ENCODE data around the gene TMEM9B. TPM values are rescaled to one million over a fixed set of nuclear protein-coding genes. Genes with fewer than 3 reads are reported as not detected.
"Not testable (repeated sequence)": the region's sequence is repeated elsewhere in the genome, so short reads cannot be mapped to it uniquely, and the experiment has no call there.

The TMEM9B gene
- total and polyA plus RNA-seq, 2 donors (not counting 1 experiment from before 2014, with no cell fraction given): 51.0 to 61.6 TPM

DNA sequence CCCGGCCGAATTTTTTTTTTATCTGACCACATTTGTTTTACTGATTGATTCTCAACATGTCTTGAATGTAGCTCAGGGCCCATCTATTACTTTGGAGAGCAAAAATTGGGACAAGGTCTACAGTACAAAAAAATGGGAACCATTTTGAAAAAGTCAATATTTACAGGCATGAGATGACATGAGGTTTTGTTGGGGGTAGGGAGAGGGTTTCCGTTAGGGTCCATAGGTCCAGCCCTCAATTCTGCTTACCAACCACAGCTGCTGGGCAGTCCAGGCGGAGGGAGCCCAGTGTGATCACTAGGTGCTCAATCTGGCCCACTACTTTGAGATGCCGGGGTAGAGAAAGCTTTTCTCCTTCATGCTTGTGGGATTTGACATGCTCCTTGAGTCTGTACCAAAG, 21.2 kb upstream of the TMEM9B start:
- no peaks in the 10 kb centered on the region for H3K9me3 ChIP-seq (ENCODE audit: control insufficient read depth, insufficient read depth, low read depth, low read length)
- H3K4me3 ChIP-seq (replicated peaks in 1 of 4; ENCODE audit: control extremely low read depth in 1 of 4, insufficient read depth in 1 of 4, low read depth in 3 of 4, low read length in 4 of 4): no peak overlapping the region
- no peak for TF ChIP-seq EZH2 (IDR thresholded peaks at IDR 0.05; ENCODE audit: low read length, missing control alignments)
- no peaks in the 10 kb centered on the region for H4K20me1 ChIP-seq (ENCODE audit: control insufficient read depth, extremely low read depth, insufficient read depth, low read length)
- H3K36me3 ChIP-seq (ENCODE audit: control insufficient read depth, insufficient read depth, low read length): no peaks in the 10 kb centered on the region
- H3K27ac ChIP-seq (ENCODE audit: insufficient read depth, low read length): no peak overlapping the region
- no peak overlapping the region for H2AFZ ChIP-seq (ENCODE audit: low read length)
- H3K79me2 ChIP-seq (ENCODE audit: control insufficient read depth, insufficient read depth, low read length): no peaks in the 10 kb centered on the region
- peaks cover 9% of the 10 kb centered on the region for H3K4me1 ChIP-seq (ENCODE audit: control insufficient read depth, extremely low read depth, insufficient read depth, low read length)
- H3K9ac ChIP-seq (ENCODE audit: insufficient read depth, low read length): no peak overlapping the region
- no peak for DNase-seq (ENCODE audit: low read depth in 2 of 2)
- H3K27me3 ChIP-seq (ENCODE audit: control insufficient read depth, insufficient read depth, low read length): no peaks in the 10 kb centered on the region
- H3K4me2 ChIP-seq (ENCODE audit: extremely low read depth, insufficient read depth, low read length): no peak overlapping the region

DNA sequence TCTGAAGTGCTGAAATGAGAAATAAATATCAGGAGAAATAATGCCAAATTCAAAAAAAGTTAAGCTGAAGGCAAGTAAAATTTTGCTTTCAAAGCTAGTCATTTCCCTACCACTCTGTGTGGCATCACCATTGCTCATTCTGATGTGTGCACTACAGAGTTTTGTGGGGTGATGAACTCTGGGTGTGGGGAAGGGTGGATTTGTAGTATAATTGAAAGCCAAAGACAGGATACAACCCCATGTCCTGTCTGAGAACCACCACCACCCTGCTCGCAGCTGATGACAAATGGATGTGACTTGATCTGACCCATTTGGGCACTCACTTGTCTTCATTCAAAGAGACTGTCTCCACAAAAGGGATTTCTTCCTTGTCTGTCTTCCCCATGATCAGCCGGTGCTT, 19.3 kb upstream of the TMEM9B start:
- Histone ChIP-seq H3K79me2 (ENCODE audit: control insufficient read depth, insufficient read depth, low read length) (no peaks in the 10 kb centered on the region), H3K4me2 (ENCODE audit: extremely low read depth, insufficient read depth, low read length) (no peak overlapping the region), H3K9ac (ENCODE audit: insufficient read depth, low read length) (no peak overlapping the region), H3K4me3 (replicated peaks in 1 of 4; ENCODE audit: control extremely low read depth in 1 of 4, insufficient read depth in 1 of 4, low read depth in 3 of 4, low read length in 4 of 4) (no peak overlapping the region), H4K20me1 (ENCODE audit: control insufficient read depth, extremely low read depth, insufficient read depth, low read length) (no peaks in the 10 kb centered on the region), H3K27ac (ENCODE audit: insufficient read depth, low read length) (no peak overlapping the region), H3K27me3 (ENCODE audit: control insufficient read depth, insufficient read depth, low read length) (no peaks in the 10 kb centered on the region), H2AFZ (ENCODE audit: low read length) (no peak overlapping the region), H3K36me3 (ENCODE audit: control insufficient read depth, insufficient read depth, low read length) (no peaks in the 10 kb centered on the region), H3K4me1 (ENCODE audit: control insufficient read depth, extremely low read depth, insufficient read depth, low read length) (no peaks in the 10 kb centered on the region), H3K9me3 (ENCODE audit: control insufficient read depth, insufficient read depth, low read depth, low read length) (no peaks in the 10 kb centered on the region)
- no peak for DNase-seq (ENCODE audit: low read depth in 2 of 2)
- no peak for TF ChIP-seq EZH2 (IDR thresholded peaks at IDR 0.05; ENCODE audit: low read length, missing control alignments)
- TF ChIP-seq, protein P1, sequence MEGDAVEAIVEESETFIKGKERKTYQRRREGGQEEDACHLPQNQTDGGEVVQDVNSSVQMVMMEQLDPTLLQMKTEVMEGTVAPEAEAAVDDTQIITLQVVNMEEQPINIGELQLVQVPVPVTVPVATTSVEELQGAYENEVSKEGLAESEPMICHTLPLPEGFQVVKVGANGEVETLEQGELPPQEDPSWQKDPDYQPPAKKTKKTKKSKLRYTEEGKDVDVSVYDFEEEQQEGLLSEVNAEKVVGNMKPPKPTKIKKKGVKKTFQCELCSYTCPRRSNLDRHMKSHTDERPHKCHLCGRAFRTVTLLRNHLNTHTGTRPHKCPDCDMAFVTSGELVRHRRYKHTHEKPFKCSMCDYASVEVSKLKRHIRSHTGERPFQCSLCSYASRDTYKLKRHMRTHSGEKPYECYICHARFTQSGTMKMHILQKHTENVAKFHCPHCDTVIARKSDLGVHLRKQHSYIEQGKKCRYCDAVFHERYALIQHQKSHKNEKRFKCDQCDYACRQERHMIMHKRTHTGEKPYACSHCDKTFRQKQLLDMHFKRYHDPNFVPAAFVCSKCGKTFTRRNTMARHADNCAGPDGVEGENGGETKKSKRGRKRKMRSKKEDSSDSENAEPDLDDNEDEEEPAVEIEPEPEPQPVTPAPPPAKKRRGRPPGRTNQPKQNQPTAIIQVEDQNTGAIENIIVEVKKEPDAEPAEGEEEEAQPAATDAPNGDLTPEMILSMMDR (conservative IDR thresholded peaks at IDR 0.05 in 1 of 2, IDR thresholded peaks at IDR 0.05 in 1 of 2; ENCODE audit: low read depth in 1 of 2, low read length in 2 of 2): no peak

DNA sequence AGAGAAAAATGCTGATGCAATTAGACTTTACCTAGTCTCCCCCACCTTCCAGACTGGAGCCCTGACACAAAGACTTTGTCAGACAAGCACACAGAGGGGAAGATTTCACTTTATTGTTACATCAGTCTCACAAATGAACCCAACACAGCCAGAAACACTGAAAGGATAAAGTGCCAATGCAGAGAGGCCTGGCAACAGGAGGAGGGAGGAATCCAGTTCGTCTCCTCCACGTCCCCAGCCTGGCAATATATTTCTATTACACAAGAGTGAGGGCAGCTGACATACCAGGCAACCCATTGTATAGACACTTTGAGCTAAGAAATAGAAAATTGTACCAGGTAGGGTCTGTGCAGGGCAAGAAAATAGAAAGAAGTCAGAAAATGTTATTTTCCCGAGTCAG, 16.2 kb upstream of the TMEM9B start:
- no peak overlapping the region for H3K4me2 ChIP-seq (ENCODE audit: extremely low read depth, insufficient read depth, low read length)
- H3K27ac ChIP-seq (ENCODE audit: insufficient read depth, low read length): no peak overlapping the region
- H3K4me3 ChIP-seq (replicated peaks in 1 of 4; ENCODE audit: control extremely low read depth in 1 of 4, insufficient read depth in 1 of 4, low read depth in 3 of 4, low read length in 4 of 4): no peak overlapping the region
- H3K9me3 ChIP-seq (ENCODE audit: control insufficient read depth, insufficient read depth, low read depth, low read length): no peaks in the 10 kb centered on the region
- no peaks in the 10 kb centered on the region for H3K79me2 ChIP-seq (ENCODE audit: control insufficient read depth, insufficient read depth, low read length)
- no peak for DNase-seq (ENCODE audit: low read depth in 2 of 2)
- no peaks in the 10 kb centered on the region for H3K36me3 ChIP-seq (ENCODE audit: control insufficient read depth, insufficient read depth, low read length)
- no peaks in the 10 kb centered on the region for H4K20me1 ChIP-seq (ENCODE audit: control insufficient read depth, extremely low read depth, insufficient read depth, low read length)
- no peak overlapping the region for H2AFZ ChIP-seq (ENCODE audit: low read length)
- H3K27me3 ChIP-seq (ENCODE audit: control insufficient read depth, insufficient read depth, low read length): no peaks in the 10 kb centered on the region
- H3K4me1 ChIP-seq (ENCODE audit: control insufficient read depth, extremely low read depth, insufficient read depth, low read length): no peaks in the 10 kb centered on the region
- H3K9ac ChIP-seq (ENCODE audit: insufficient read depth, low read length): no peak overlapping the region
- TF ChIP-seq EZH2 (IDR thresholded peaks at IDR 0.05; ENCODE audit: low read length, missing control alignments): no peak
- TF ChIP-seq, protein P1 (conservative IDR thresholded peaks at IDR 0.05 in 1 of 2, IDR thresholded peaks at IDR 0.05 in 1 of 2; ENCODE audit: low read depth in 1 of 2, low read length in 2 of 2): no peak

DNA sequence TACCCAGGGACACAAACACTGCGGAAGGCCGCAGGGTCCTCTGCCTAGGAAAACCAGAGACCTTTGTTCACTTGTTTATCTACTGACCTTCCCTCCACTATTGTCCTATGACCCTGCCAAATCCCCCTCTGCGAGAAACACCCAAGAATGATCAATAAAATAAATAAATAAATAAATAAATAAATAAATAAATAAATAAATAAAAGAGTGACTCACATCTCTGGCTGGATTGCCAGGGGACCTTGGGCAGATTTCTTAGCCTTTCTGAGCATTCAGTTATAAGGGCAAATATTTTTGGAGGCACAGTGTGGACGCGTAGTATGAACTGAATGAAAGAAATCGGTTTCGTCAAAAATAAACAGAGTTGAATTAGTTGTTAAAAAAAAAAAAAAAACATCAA, 15.1 kb upstream of the TMEM9B start:
- H3K9me3 ChIP-seq (ENCODE audit: control insufficient read depth, insufficient read depth, low read depth, low read length); H2AFZ ChIP-seq (ENCODE audit: low read length); H3K79me2 ChIP-seq (ENCODE audit: control insufficient read depth, insufficient read depth, low read length): not testable (repeated sequence)

More for the DNA sequence above, 15.1 kb upstream of the TMEM9B start:
- H3K27ac ChIP-seq (ENCODE audit: insufficient read depth, low read length); H3K4me2 ChIP-seq (ENCODE audit: extremely low read depth, insufficient read depth, low read length); H3K27me3 ChIP-seq (ENCODE audit: control insufficient read depth, insufficient read depth, low read length); H3K4me3 ChIP-seq (replicated peaks in 1 of 4; ENCODE audit: control extremely low read depth in 1 of 4, insufficient read depth in 1 of 4, low read depth in 3 of 4, low read length in 4 of 4); H3K9ac ChIP-seq (ENCODE audit: insufficient read depth, low read length); H3K4me1 ChIP-seq (ENCODE audit: control insufficient read depth, extremely low read depth, insufficient read depth, low read length); H3K36me3 ChIP-seq (ENCODE audit: control insufficient read depth, insufficient read depth, low read length); DNase-seq (ENCODE audit: low read depth in 2 of 2); H4K20me1 ChIP-seq (ENCODE audit: control insufficient read depth, extremely low read depth, insufficient read depth, low read length): not testable (repeated sequence)

All from fibroblast of lung (primary cell).